Panc1 (cell line): ENCODE data around the gene RASA3.

Experiments
- POLR2AphosphoS5 ChIP-seq: IDR thresholded peaks from 2 replicates; pipeline ENCODE4 v1.6.1; 2012; ENCODE audit warnings: mild to moderate bottlenecking, low read depth, low read length, moderate library complexity
- SIN3A ChIP-seq: IDR thresholded peaks from 2 replicates; pipeline ENCODE4 v1.6.1; 2012; ENCODE audit warnings: low read depth, mild to moderate bottlenecking, low read length, moderate library complexity, borderline replicate concordance; ENCODE audit not compliant: insufficient read depth
- TCF7L2 ChIP-seq: IDR thresholded peaks from 2 replicates; pipeline ENCODE4 v1.6.1; 2011; ENCODE audit warnings: mild to moderate bottlenecking, low read depth, low read length, inconsistent platforms
- TF ChIP-seq, protein P1 (sequence below), 2 experiments: IDR thresholded peaks; 2 replicates each; pipeline ENCODE4 v1.6.1; 2011 to 2012; ENCODE audit warnings: low read depth in 2 of 2, control low read depth in 1 of 2, low read length in 1 of 2, mild to moderate bottlenecking in 1 of 2, moderate library complexity in 1 of 2; ENCODE audit not compliant: insufficient read depth in 1 of 2
- TF ChIP-seq, protein P2 (sequence below): fragments of 450-650 bp; IDR thresholded peaks from 2 replicates; pipeline ENCODE4 v1.5.1; 2017; ENCODE audit warnings: mild to moderate bottlenecking

DNA sequence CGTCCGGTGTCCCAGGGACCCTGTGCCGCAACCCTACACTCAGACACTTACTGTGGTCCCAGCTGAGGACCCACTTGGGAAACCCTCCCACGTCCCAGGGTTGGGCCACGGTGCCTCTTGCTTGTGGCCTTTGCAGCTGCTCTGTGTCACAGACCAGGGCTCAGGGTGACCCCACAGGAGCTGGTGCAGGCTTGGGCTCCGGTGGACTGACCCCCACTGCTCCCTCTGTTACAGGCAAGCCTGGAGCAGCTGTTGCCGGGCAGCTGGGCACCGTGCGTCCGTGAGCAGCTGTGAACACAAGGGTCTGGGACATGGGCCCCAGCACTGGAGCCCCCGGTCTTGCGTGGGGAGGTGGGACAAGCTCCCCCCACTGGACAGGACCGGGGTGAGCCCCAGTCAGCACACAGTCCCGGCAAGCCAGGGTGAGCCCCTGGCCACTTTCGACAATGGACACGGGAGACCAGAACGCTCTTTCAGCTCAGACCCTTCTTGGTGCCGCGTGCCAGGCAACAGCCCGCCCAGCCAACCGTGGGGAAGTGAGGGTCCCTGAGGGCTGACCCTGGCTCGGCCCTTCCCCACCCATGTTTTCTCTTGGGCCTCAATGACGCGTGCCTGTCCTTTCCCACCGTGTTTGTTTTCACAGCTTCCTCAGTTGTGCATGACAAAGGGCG lies 92.8 kb downstream of the RASA3 start:
- TF ChIP-seq, protein P1, sequence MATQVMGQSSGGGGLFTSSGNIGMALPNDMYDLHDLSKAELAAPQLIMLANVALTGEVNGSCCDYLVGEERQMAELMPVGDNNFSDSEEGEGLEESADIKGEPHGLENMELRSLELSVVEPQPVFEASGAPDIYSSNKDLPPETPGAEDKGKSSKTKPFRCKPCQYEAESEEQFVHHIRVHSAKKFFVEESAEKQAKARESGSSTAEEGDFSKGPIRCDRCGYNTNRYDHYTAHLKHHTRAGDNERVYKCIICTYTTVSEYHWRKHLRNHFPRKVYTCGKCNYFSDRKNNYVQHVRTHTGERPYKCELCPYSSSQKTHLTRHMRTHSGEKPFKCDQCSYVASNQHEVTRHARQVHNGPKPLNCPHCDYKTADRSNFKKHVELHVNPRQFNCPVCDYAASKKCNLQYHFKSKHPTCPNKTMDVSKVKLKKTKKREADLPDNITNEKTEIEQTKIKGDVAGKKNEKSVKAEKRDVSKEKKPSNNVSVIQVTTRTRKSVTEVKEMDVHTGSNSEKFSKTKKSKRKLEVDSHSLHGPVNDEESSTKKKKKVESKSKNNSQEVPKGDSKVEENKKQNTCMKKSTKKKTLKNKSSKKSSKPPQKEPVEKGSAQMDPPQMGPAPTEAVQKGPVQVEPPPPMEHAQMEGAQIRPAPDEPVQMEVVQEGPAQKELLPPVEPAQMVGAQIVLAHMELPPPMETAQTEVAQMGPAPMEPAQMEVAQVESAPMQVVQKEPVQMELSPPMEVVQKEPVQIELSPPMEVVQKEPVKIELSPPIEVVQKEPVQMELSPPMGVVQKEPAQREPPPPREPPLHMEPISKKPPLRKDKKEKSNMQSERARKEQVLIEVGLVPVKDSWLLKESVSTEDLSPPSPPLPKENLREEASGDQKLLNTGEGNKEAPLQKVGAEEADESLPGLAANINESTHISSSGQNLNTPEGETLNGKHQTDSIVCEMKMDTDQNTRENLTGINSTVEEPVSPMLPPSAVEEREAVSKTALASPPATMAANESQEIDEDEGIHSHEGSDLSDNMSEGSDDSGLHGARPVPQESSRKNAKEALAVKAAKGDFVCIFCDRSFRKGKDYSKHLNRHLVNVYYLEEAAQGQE (IDR thresholded peaks at IDR 0.05; ENCODE audit: insufficient read depth in 1 of 2, low read depth in 2 of 2, low read length in 1 of 2) = no peak
- TF ChIP-seq, protein P2, sequence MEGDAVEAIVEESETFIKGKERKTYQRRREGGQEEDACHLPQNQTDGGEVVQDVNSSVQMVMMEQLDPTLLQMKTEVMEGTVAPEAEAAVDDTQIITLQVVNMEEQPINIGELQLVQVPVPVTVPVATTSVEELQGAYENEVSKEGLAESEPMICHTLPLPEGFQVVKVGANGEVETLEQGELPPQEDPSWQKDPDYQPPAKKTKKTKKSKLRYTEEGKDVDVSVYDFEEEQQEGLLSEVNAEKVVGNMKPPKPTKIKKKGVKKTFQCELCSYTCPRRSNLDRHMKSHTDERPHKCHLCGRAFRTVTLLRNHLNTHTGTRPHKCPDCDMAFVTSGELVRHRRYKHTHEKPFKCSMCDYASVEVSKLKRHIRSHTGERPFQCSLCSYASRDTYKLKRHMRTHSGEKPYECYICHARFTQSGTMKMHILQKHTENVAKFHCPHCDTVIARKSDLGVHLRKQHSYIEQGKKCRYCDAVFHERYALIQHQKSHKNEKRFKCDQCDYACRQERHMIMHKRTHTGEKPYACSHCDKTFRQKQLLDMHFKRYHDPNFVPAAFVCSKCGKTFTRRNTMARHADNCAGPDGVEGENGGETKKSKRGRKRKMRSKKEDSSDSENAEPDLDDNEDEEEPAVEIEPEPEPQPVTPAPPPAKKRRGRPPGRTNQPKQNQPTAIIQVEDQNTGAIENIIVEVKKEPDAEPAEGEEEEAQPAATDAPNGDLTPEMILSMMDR = no peak
- TF ChIP-seq POLR2AphosphoS5 = no peak
- no peak for TF ChIP-seq SIN3A
- no peak for TF ChIP-seq TCF7L2
